Measurements from ENCODE around the gene PCNX2. TPM values are rescaled to one million over a fixed set of nuclear protein-coding genes. Genes with fewer than 3 reads are reported as not detected.
"Not testable (repeated sequence)": the region's sequence is repeated elsewhere in the genome, so short reads cannot be mapped to it uniquely, and the experiment has no call there.

The PCNX2 gene
- total and polyA plus RNA-seq, 2 experiments from 2014 or later: 42.9 to 88.3 TPM

DNA sequence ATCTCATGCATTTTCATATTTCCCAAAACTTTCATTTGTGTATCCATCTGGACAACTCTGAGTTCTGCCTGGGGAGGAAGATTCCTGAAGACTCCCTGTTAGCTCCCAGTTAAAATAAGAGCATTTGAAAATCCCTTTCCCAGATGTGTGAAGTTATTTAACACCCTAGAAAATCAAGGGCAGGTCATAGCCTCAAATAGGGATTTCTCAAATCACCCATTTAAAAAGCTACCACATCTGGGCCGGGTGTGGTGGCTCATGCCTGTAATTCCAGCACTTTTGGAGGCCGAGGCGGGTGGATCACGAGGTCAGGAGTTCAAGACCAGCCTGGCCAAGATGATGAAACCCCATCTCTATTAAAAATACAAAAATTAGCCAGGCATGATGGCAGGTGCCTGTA is 214.7 kb downstream of the PCNX2 start:
- not testable (repeated sequence) for H3K4me3 ChIP-seq; H3K27me3 ChIP-seq (ENCODE audit: insufficient read depth); H3K9me2 ChIP-seq (ENCODE audit: insufficient read depth); H3F3A ChIP-seq (replicated peaks; ENCODE audit: low read depth); H2AFZ ChIP-seq; DNase-seq (ENCODE audit: low spot score); H3K27ac Mint-ChIP-seq; H3K79me2 ChIP-seq (replicated peaks; ENCODE audit: insufficient read depth); H3K36me3 ChIP-seq (ENCODE audit: insufficient read depth); H3K27me3 Mint-ChIP-seq (ENCODE audit: insufficient read depth, low read depth, poor library complexity); H3K4me3 Mint-ChIP-seq; H4K20me1 ChIP-seq (replicated peaks; ENCODE audit: insufficient read depth); ATAC-seq; H3K4me1 Mint-ChIP-seq; H3K4me1 ChIP-seq (ENCODE audit: insufficient read depth); H3K4me2 ChIP-seq; H3K9me3 Mint-ChIP-seq
- 0 out of 2 replicates have a peak, but pooled peaks have one; percentile 8 for TF ChIP-seq POLR2AphosphoS5 (IDR thresholded peaks at IDR 0.05; ENCODE audit: low read depth)
- H3K27ac ChIP-seq (ENCODE audit: low read depth): peak overlapping the region; percentile 23; the same call in 1 of the 2 replicates
- H3K36me3 Mint-ChIP-seq (ENCODE audit: low read depth): peaks cover 24% of the 10 kb centered on the region

DNA sequence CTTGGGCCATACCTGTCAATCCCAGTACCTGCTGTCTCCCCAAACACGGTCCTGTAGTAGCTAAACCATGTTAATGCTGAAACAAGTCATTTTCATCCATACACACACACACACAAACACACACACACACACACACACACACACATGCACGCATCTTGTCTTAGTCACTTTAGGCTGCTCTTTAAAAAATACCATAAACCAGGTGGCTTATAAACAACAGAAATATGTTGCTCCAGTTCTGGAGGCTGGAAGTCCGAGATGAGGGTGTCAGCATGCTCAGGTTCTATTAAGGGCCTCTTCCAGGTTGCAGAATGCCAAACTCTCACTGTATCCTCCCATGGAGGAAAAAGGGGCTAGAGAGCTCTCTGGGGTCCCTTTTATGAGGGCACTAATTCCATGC is 215.2 kb downstream of the PCNX2 start:
- no peak for TF ChIP-seq ZNF114 (CRISPR knock-in tag; IDR thresholded peaks at IDR 0.05)
- TF ChIP-seq POLR2AphosphoS5 (IDR thresholded peaks at IDR 0.05; ENCODE audit: low read depth): 0 out of 2 replicates have a peak, but pooled peaks have one; percentile 14
- TF ChIP-seq CREB1 (CRISPR knock-in tag; IDR thresholded peaks at IDR 0.05; ENCODE audit: low read depth): no peak

DNA sequence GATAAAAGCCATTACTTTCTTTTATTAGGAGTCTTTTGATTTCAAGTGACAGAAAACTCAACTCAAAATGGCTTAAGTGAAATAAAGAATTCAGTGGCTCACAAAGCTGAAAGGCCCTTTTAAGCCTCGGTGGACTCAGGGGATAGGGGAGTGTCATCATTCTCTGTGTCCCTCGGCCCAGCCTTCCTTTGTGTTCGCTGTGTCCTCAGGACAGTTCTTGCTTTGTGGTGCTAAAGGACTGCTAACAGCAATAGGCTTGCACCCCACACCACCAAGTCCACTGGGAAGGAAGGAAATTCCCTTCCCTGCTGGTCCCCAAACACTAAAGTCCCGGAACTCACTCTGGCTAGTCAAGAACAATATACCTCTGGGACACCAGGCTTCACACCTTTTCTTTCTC is 216.0 kb downstream of the PCNX2 start:
- no peak overlapping the region for H3K27ac ChIP-seq (ENCODE audit: low read depth)
- no peak overlapping the region for H3K4me2 ChIP-seq
- no peaks in the 10 kb centered on the region for H3K4me1 ChIP-seq (ENCODE audit: insufficient read depth)
- H3K9me2 ChIP-seq (ENCODE audit: insufficient read depth): no peaks in the 10 kb centered on the region
- Mint-ChIP-seq H3K4me3 (no peak overlapping the region), H3K36me3 (ENCODE audit: low read depth) (peaks cover 31% of the 10 kb centered on the region), H3K27me3 (ENCODE audit: insufficient read depth, low read depth, poor library complexity) (peaks cover 2% of the 10 kb centered on the region), H3K27ac (no peak overlapping the region), H3K4me1 (peaks cover 7% of the 10 kb centered on the region), H3K9me3 (peaks cover 3% of the 10 kb centered on the region; the same call in 2 of the 3 replicates)
- H3F3A ChIP-seq (replicated peaks; ENCODE audit: low read depth): no peaks in the 10 kb centered on the region
- ATAC-seq: peak; percentile 77
- DNase-seq (ENCODE audit: low spot score): peak; percentile 9
- no peaks in the 10 kb centered on the region for H3K27me3 ChIP-seq (ENCODE audit: insufficient read depth)
- no peak overlapping the region for H2AFZ ChIP-seq
- TF ChIP-seq STAT1 (IDR thresholded peaks at IDR 0.05; ENCODE audit: unreplicated experiment): no peak
- H4K20me1 ChIP-seq (replicated peaks; ENCODE audit: insufficient read depth): no peaks in the 10 kb centered on the region
- no peak overlapping the region for H3K4me3 ChIP-seq
- H3K36me3 ChIP-seq (ENCODE audit: insufficient read depth): no peaks in the 10 kb centered on the region
- H3K79me2 ChIP-seq (replicated peaks; ENCODE audit: insufficient read depth): no peaks in the 10 kb centered on the region

More for the DNA sequence above, 215.2 kb downstream of the PCNX2 start:
- Histone ChIP-seq H3K9me2 (ENCODE audit: insufficient read depth) (no peaks in the 10 kb centered on the region), H3F3A (replicated peaks; ENCODE audit: low read depth) (no peaks in the 10 kb centered on the region), H3K4me3 (no peak overlapping the region), H3K4me2 (no peak overlapping the region), H3K79me2 (replicated peaks; ENCODE audit: insufficient read depth) (no peaks in the 10 kb centered on the region), H3K4me1 (ENCODE audit: insufficient read depth) (no peaks in the 10 kb centered on the region), H3K27me3 (ENCODE audit: insufficient read depth) (no peaks in the 10 kb centered on the region), H3K27ac (ENCODE audit: low read depth) (peak overlapping the region; percentile 23; the same call in 1 of the 2 replicates), H3K36me3 (ENCODE audit: insufficient read depth) (no peaks in the 10 kb centered on the region), H4K20me1 (replicated peaks; ENCODE audit: insufficient read depth) (no peaks in the 10 kb centered on the region), H2AFZ (no peak overlapping the region)
- peaks cover 7% of the 10 kb centered on the region for H3K4me1 Mint-ChIP-seq
- no peak for DNase-seq (ENCODE audit: low spot score)
- H3K36me3 Mint-ChIP-seq (ENCODE audit: low read depth): peaks cover 24% of the 10 kb centered on the region
- no peak overlapping the region for H3K4me3 Mint-ChIP-seq
- H3K9me3 Mint-ChIP-seq: peaks cover 2% of the 10 kb centered on the region; the same call in 1 of the 3 replicates
- H3K27ac Mint-ChIP-seq: no peak overlapping the region
- ATAC-seq: no peak
- H3K27me3 Mint-ChIP-seq (ENCODE audit: insufficient read depth, low read depth, poor library complexity): peaks cover 2% of the 10 kb centered on the region

DNA sequence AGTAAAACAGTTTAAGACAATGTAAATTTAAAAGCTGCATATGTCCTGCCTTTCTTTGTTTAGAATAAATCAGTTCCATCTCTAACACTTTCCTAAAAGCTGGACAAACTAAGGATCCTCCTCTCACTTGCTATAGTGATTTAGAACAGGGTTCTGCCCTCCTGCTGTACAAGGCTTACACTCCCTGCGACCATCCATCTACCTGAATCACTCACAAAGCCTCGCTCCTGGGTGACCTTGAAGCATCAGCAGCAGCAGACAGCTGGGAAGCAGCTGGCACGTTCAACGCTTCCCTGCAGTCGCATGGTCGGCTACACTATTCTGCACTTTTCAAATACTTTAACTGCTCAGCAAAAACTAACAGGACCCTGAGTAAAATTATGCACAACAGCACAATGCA is 217.1 kb downstream of the PCNX2 start:
- ATAC-seq: no peak

More for the DNA sequence above, 217.1 kb downstream of the PCNX2 start:
- H3K27me3 ChIP-seq (ENCODE audit: insufficient read depth): no peaks in the 10 kb centered on the region
- TF ChIP-seq, protein P1, sequence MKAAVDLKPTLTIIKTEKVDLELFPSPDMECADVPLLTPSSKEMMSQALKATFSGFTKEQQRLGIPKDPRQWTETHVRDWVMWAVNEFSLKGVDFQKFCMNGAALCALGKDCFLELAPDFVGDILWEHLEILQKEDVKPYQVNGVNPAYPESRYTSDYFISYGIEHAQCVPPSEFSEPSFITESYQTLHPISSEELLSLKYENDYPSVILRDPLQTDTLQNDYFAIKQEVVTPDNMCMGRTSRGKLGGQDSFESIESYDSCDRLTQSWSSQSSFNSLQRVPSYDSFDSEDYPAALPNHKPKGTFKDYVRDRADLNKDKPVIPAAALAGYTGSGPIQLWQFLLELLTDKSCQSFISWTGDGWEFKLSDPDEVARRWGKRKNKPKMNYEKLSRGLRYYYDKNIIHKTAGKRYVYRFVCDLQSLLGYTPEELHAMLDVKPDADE (IDR thresholded peaks at IDR 0.05): no peak
- TF ChIP-seq POLR2AphosphoS5 (IDR thresholded peaks at IDR 0.05; ENCODE audit: low read depth) (no peak), JUNB (IDR thresholded peaks at IDR 0.05; ENCODE audit: unreplicated experiment) (no peak), NANOG (IDR thresholded peaks at IDR 0.05; ENCODE audit: borderline replicate concordance) (no peak)
- no peaks in the 10 kb centered on the region for H3K4me1 ChIP-seq (ENCODE audit: insufficient read depth)
- H3K27ac ChIP-seq (ENCODE audit: low read depth): no peak overlapping the region
- peaks cover 33% of the 10 kb centered on the region for H3K36me3 Mint-ChIP-seq (ENCODE audit: low read depth)
- H3K9me2 ChIP-seq (ENCODE audit: insufficient read depth): no peaks in the 10 kb centered on the region
- no peaks in the 10 kb centered on the region for H3F3A ChIP-seq (replicated peaks; ENCODE audit: low read depth)
- H4K20me1 ChIP-seq (replicated peaks; ENCODE audit: insufficient read depth): no peaks in the 10 kb centered on the region
- DNase-seq (ENCODE audit: low spot score): no peak
- H3K36me3 ChIP-seq (ENCODE audit: insufficient read depth): no peaks in the 10 kb centered on the region; the same call in 1 of the 2 replicates
- H2AFZ ChIP-seq: no peak overlapping the region
- H3K4me1 Mint-ChIP-seq: peaks cover 7% of the 10 kb centered on the region
- no peak overlapping the region for H3K4me3 ChIP-seq
- no peak overlapping the region for H3K27ac Mint-ChIP-seq
- H3K4me2 ChIP-seq: no peak overlapping the region
- H3K79me2 ChIP-seq (replicated peaks; ENCODE audit: insufficient read depth): no peaks in the 10 kb centered on the region
- peaks cover 6% of the 10 kb centered on the region; the same call in 2 of the 3 replicates for H3K9me3 Mint-ChIP-seq
- H3K27me3 Mint-ChIP-seq (ENCODE audit: insufficient read depth, low read depth, poor library complexity): peaks cover 2% of the 10 kb centered on the region
- no peak overlapping the region for H3K4me3 Mint-ChIP-seq
